B cell (primary cell): Measurements from ENCODE around the gene GNGT1. TPM values are rescaled to one million over a fixed set of nuclear protein-coding genes. Genes with fewer than 3 reads are reported as not detected.

Experiments
- ATAC-seq: fragments of 200-7000 bp; cut with Tn5 transposase; one replicate; pipeline ENCODE4 v1.10.0; 2021; ENCODE audit warnings: low read depth, mild to moderate bottlenecking, moderate number of reproducible peaks, moderate library complexity
- CTCF ChIA-PET: fragments of 350-600 bp; sonication (Branson Sonifier 250); formaldehyde crosslinking; loops from one replicate; lab custom pipeline; 2021; ENCODE audit warnings: antibody characterized with exemption, inconsistent platforms; lab: Charles Lee
- POLR2A ChIA-PET: fragments of 350-600 bp; sonication (Branson Sonifier 250); formaldehyde crosslinking; loops from one replicate; lab custom pipeline; 2021; ENCODE audit warnings: antibody characterized with exemption; lab: Charles Lee
- DNase-seq: peaks from one replicate; pipeline ENCODE4 v3.0.0; 2013
- H2AFZ ChIP-seq: 2 replicates; pipeline ENCODE4 v1.6.1; 2012; ENCODE audit warnings: mild to moderate bottlenecking, low read depth, low read length; ENCODE audit not compliant: insufficient read depth, poor library complexity, severe bottlenecking
- H3K27ac ChIP-seq, 2 donors: 1 replicate in 1 of 2; 2 replicates in 1 of 2; pipeline ENCODE4 v1.5.1; 2012 to 2013; ENCODE audit warnings: low read length in 2 of 2, mild to moderate bottlenecking in 2 of 2, moderate library complexity in 1 of 2
- H3K27me3 ChIP-seq, 4 experiments: fragments of 200-600 bp in 1 of 4; sonication (generic) in 1 of 4; replicated peaks in 1 of 4; 1 replicate in 2 of 4; 2 replicates in 2 of 4; pipeline versions ENCODE4 v1.6.1 to v1.7.0; 2013 to 2016; ENCODE audit warnings: low read length in 3 of 4, mild to moderate bottlenecking in 2 of 4, mixed read lengths in 1 of 4, moderate library complexity in 1 of 4; ENCODE audit not compliant: insufficient read depth in 4 of 4, control insufficient read depth in 3 of 4; ENCODE audit errors: control extremely low read depth in 1 of 4
- H3K36me3 ChIP-seq, 2 experiments: replicated peaks in 1 of 2; 1 replicate in 1 of 2; 2 replicates in 1 of 2; pipeline versions ENCODE4 v1.6.1 to v1.7.1; 2013; ENCODE audit warnings: low read length in 1 of 2; ENCODE audit not compliant: insufficient read depth in 2 of 2, control insufficient read depth in 1 of 2; ENCODE audit errors: control extremely low read depth in 1 of 2, extremely low read depth in 1 of 2
- H3K4me1 ChIP-seq, 2 donors: fragments of 200-600 bp in 1 of 2; sonication (generic) in 1 of 2; 1 replicate in 1 of 2; 2 replicates in 1 of 2; pipeline versions ENCODE4 v1.5.1 to v1.6.1; 2013 to 2017; ENCODE audit warnings: low read length in 2 of 2; ENCODE audit not compliant: control insufficient read depth in 2 of 2, insufficient read depth in 2 of 2
- H3K4me2 ChIP-seq: replicated peaks from 2 replicates; pipeline ENCODE3; 2012; ENCODE audit warnings: mild to moderate bottlenecking, low read depth, low read length; ENCODE audit not compliant: poor library complexity, severe bottlenecking
- H3K4me3 ChIP-seq, 5 experiments: fragments of 200-600 bp in 1 of 5; sonication (generic) in 1 of 5; 1 replicate in 3 of 5; 2 replicates in 2 of 5; pipeline versions ENCODE4 v1.5.1 to v1.7.0; 2011 to 2016; ENCODE audit warnings: low read length in 4 of 5, mild to moderate bottlenecking in 4 of 5, low read depth in 2 of 5, control low read depth in 1 of 5, moderate library complexity in 1 of 5; ENCODE audit not compliant: insufficient read depth in 1 of 5; ENCODE audit errors: control extremely low read depth in 1 of 5, extremely low read depth in 1 of 5
- H3K79me2 ChIP-seq: fragments of 200-600 bp; sonication (generic); one replicate; pipeline ENCODE4 v1.6.0; 2016; ENCODE audit warnings: low read length; ENCODE audit not compliant: control insufficient read depth, insufficient read depth
- H3K9ac ChIP-seq: fragments of 200-600 bp; sonication (generic); 2 replicates; pipeline ENCODE4 v1.6.1; 2017; ENCODE audit warnings: mild to moderate bottlenecking, low read length, moderate library complexity
- H3K9me3 ChIP-seq, 3 donors: one replicate each; pipeline versions ENCODE4 v1.6.1 to v1.7.1; 2013; ENCODE audit warnings: low read length in 2 of 3; ENCODE audit not compliant: control insufficient read depth in 2 of 3, insufficient read depth in 1 of 3; ENCODE audit errors: control extremely low read depth in 1 of 3
- H4K20me1 ChIP-seq: 2 replicates; pipeline ENCODE4 v1.6.0; 2012; ENCODE audit warnings: mild to moderate bottlenecking, low read length; ENCODE audit not compliant: insufficient read depth, control insufficient read depth, poor library complexity, severe bottlenecking
- H3K27ac Mint-ChIP-seq: one replicate; pipeline ENCODE4 v1.8.0; 2021; ENCODE audit warnings: mixed read lengths
- H3K27me3 Mint-ChIP-seq: one replicate; pipeline ENCODE4 v1.8.0; 2021; ENCODE audit warnings: mixed read lengths
- H3K4me1 Mint-ChIP-seq: one replicate; pipeline ENCODE4 v1.8.0; 2021; ENCODE audit warnings: mixed read lengths
- H3K4me3 Mint-ChIP-seq: one replicate; pipeline ENCODE4 v1.8.0; 2021; ENCODE audit warnings: mixed read lengths
- H3K9me3 Mint-ChIP-seq: one replicate; pipeline ENCODE4 v1.8.0; 2022; ENCODE audit warnings: mixed read lengths; ENCODE audit not compliant: insufficient read depth
- EZH2 ChIP-seq: IDR thresholded peaks from 2 replicates; pipeline ENCODE4 v1.6.1; 2012; ENCODE audit warnings: borderline replicate concordance, low read depth, mild to moderate bottlenecking, moderate library complexity, low read length; ENCODE audit not compliant: insufficient read depth, poor library complexity, severe bottlenecking
- WGBS: methylation state at CpG from one replicate; pipeline ENCODE4 v1.1.5; 2013; ENCODE audit warnings: missing lambda C conversion rate; ENCODE audit not compliant: insufficient coverage; 5-methylcytosine and 5-hydroxymethylcytosine counted together
- intact Hi-C: fragments of 100-400 bp; cut with micrococcal nuclease; formaldehyde crosslinking; loops from one replicate; pipeline ENCODE4 v1.10.0; 2022
- polyA plus RNA-seq: library from polyadenylated mRNA; depleted of rRNA; stranded (reverse); fragments of >200 nt; gene quantifications from 2 replicates; pipeline ENCODE4 v1.2.3, GENCODE V29; 2012
- total RNA-seq, 2 donors: library from RNA; stranded (reverse); fragments of 120-200 nt in 1 of 2; gene quantifications; 1 replicate in 1 of 2; 2 replicates in 1 of 2; pipeline versions ENCODE4 v1.2.3 to v1.2.4, GENCODE V29; 2013 to 2022
- TF ChIP-seq, protein P1 (sequence below): fragments of 200-600 bp; IDR thresholded peaks from one replicate; pipeline ENCODE4 v1.8.0; 2022; ENCODE audit warnings: antibody characterized with exemption, mild to moderate bottlenecking

GNGT1 gene
- total and polyA plus RNA-seq, 2 donors (not counting 1 experiment from before 2014, with no cell fraction given) = not detected

DNA sequence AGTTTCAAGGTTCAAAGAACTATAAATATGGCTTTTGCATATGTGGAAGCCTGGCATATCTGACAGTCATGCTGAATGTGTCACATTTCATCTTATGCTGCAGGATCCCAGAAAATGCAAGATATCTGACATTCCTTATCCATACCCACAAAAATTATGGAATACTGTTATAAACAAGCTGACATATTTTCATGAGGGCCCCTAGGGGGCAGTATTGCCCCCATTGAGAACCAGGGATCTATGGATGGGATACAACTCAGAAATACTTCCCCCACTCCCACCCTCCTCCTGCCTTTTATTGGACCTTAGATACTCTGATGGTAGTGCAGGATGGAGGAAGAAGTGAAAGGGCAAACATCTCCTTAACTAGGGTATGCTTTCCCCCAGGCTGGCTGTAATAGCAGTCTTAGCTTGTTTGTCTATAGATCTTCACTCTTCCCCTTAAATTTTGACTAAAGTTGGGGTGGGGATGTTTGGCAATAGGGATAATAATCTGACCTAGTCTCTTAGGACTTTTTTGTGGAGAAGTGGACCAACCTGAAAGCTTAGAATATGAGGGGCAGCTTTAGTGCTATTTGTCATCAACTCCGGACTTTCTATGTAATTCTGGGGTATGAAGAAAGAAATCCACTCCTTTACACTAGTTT, 3.5 kb upstream of the GNGT1 start:
- H3K27ac Mint-ChIP-seq = no peak overlapping the region
- no peaks in the 10 kb centered on the region for H3K9me3 Mint-ChIP-seq
- WGBS = no CpG with 5 or more reads among the region's 1 CpG
- ChIA-PET CTCF (interaction anchor here (0.6 to 7.1 kb wide), 31 partner anchors 9 to 627 kb away, joined by 3 to 190 read pairs (median 4); partner anchors contain the start of genes COL1A2 and GNG11), POLR2A (no interaction called here)
- Histone ChIP-seq H3K27me3 (no peaks in the 10 kb centered on the region), H3K79me2 (no peaks in the 10 kb centered on the region), H3K4me3 (no peak overlapping the region), H3K36me3 (no peaks in the 10 kb centered on the region), H4K20me1 (no peaks in the 10 kb centered on the region), H3K9me3 (no peaks in the 10 kb centered on the region), H3K9ac (no peak overlapping the region), H2AFZ (no peak overlapping the region), H3K4me2 (no peak overlapping the region), H3K27ac (no peak overlapping the region), H3K4me1 (no peaks in the 10 kb centered on the region)
- intact Hi-C loops = loop anchor here (1.0 to 5.0 kb wide), 5 partner anchors 184 to 1784 kb away; no protein-coding TSS in a partner anchor
- ATAC-seq = peak; percentile 41
- TF ChIP-seq, protein P1, sequence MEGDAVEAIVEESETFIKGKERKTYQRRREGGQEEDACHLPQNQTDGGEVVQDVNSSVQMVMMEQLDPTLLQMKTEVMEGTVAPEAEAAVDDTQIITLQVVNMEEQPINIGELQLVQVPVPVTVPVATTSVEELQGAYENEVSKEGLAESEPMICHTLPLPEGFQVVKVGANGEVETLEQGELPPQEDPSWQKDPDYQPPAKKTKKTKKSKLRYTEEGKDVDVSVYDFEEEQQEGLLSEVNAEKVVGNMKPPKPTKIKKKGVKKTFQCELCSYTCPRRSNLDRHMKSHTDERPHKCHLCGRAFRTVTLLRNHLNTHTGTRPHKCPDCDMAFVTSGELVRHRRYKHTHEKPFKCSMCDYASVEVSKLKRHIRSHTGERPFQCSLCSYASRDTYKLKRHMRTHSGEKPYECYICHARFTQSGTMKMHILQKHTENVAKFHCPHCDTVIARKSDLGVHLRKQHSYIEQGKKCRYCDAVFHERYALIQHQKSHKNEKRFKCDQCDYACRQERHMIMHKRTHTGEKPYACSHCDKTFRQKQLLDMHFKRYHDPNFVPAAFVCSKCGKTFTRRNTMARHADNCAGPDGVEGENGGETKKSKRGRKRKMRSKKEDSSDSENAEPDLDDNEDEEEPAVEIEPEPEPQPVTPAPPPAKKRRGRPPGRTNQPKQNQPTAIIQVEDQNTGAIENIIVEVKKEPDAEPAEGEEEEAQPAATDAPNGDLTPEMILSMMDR = peak; percentile 80
- no peak for TF ChIP-seq EZH2
- H3K4me3 Mint-ChIP-seq = no peak overlapping the region
- DNase-seq = peak; percentile 66
- peaks cover 25% of the 10 kb centered on the region for H3K27me3 Mint-ChIP-seq
- H3K4me1 Mint-ChIP-seq = no peaks in the 10 kb centered on the region
